NCI-H146 (cell line): Measurements from ENCODE around the gene SERPINA3.

Source experiments
- DNase-seq: peaks from one replicate; lab custom pipeline; 2025; lab: John Stamatoyannopoulos, UW

SERPINA3 gene

DNA sequence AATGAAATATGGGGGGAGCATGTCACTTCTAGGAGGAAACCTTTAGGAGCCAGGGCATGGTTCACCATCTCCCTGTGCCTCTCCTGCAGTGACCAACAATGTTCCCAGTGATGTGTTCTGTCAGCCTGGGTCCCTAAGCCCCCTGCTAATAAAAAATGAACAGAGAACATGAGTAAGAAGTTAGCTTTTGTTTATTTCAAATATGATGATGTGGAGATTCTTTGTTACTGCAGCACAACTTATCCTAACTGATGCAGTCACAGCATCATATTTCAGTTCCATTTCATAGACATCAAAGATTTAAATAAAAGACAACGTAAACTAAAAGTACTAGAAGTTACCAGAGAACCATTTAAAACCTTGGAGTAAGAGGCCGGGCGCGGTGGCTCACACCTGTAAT is 43.9 kb downstream of the SERPINA3 start:
- DNase-seq = no peak

DNA sequence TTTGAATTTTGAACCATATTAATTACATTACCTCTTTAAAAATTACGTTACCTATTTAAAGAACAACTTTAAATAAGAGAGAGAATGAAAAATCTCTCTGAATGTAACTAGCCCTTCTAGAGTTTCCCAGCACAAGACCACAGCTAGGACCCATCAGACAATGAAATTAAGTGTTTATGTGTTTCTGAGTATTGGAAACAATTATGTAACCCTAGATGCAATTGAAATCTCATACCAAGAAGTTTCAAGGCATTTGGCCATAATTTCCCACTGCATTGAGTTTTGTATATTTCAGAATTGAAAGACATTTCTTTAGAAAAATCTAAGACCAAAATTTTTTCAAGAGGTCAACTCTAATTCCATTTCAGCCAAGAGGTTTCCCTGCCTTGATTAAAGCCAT is 47.1 kb downstream of the SERPINA3 start:
- DNase-seq = no peak

DNA sequence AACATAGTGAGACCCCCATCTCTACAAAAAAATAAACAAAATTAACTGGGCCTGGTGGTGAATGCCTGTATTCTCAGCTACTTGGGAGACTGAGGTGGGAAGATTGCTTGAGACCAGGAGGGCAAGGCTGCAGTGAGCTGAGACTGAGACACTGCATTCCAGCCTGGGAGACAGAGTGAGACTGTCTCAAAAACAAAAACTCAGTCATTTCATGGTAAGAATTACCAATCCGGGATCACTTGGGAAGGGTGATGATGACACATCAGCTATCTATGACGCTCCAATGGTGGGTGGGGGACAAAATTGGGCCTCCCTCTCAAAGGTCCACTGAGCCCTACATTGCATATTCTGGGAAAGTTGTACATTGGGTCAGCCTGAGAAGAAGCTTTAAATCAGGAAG is 47.7 kb downstream of the SERPINA3 start:
- DNase-seq = no peak

DNA sequence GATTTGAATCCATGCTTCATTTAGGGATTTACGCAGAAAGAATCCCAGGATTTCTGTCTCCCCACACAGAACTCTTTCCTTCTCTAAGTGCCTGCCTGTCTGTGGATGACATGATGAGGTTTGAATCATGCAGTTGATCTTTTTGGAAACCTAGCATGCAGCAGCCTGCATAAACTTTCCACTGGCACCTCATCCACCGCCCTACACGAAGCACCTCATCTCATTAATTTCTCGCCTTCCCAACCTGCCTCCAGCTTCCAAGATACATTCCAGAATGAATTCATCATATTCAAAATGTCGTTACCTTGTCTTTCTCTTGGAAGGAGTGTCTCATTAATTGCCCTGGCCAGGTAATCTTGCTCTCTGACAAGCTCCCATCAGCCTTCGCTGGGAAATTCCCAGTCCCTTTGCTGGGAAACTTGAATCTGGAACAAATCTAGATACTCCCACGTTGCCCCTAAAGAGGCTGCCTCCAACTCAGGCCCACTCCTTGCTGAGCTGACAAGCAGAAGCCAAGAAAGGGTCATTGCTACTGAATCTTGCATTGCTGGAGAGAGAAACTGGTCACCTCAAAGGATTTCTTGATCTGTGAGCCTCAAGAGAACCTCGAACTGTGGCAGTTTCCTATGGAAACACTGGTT is 48.2 kb downstream of the SERPINA3 start:
- no peak for DNase-seq

DNA sequence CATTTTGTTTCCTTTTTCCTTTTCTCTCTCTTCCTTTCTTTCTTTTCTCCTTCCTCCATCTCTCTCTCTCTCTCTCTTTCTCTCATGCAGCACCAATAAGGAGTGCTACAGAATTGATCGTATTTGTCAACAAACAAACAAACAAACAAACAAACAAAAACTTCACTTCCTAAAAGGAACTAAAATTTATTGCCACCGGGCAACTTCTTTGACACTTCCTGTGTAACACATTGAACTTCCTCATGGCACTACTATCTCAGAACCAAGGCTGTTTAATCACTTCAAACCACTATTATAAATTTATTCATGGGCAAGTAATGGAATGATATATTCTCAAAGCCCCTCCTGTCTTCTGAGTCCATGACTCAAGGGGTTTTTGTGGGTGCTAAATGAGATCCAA is 51.3 kb downstream of the SERPINA3 start:
- no peak for DNase-seq

DNA sequence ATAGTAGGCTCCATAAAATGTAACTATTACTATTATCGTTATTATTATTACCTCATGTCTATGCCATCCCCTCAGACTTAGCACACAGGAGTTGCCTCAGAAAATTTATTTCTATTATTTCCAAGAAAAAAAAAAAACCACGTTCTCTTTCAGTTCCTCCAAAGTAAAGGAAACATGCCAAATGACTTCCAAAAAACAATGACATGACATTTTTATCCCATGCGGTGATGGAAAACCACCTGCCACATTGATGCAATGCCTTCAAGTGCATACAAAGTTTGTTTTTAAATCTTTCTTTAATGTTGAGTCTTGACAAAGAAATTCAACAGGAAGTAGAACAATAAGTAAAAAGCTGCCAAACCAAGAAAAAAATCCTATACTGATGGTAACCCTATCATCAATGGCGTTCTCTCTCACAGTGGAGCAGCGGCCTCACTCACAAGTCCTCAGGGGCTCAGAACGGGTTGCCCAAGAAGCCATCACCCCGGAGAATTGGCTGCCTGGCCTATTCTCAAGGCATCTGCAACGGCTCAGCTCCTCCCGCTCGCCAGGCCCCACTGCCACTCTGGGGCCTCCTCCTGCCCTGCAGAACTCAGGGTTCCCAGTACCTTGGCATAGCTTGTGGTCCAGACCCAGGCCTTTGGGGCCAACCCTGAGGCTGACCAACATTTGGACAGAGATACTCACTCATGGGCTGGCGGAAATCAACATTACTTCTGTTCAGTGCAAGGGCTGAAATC is 51.9 kb downstream of the SERPINA3 start:
- DNase-seq = no peak

DNA sequence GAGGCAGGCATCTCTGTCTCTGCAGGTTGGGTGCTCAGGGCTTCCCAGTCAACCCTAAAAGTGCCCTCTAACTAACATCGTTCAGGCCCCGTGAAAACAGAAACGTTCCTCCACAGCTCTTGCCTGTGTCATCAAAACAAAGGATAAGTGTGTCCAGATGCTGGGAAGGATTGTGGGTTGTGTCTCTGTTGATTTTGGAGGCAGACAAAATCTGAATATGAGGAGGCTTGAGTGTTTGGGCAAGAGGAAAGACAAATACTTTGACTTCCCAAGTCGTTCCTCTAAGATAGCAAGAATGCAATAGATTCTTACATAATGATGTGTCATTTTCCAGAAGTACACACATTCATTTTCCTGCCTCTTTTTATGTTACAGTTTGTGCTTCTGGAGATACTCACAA is 52.9 kb downstream of the SERPINA3 start:
- DNase-seq = no peak

DNA sequence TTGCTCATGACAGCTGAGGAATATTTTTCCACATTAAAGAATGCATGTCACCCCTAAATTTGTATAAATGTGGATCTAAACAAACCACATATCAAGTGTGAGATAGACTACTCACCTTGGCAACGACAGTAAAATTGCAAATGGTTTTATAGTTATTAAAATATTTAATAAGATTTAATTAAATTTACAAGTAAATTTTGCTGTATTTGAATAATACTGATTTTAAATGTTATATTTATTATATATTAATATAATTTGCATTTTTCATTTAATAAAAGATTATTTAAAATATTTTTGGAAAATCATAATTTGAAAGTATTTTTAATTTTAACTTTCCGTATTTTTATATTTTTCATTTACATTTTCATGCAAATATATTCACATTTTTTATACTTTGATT is 53.4 kb downstream of the SERPINA3 start:
- no peak for DNase-seq

DNA sequence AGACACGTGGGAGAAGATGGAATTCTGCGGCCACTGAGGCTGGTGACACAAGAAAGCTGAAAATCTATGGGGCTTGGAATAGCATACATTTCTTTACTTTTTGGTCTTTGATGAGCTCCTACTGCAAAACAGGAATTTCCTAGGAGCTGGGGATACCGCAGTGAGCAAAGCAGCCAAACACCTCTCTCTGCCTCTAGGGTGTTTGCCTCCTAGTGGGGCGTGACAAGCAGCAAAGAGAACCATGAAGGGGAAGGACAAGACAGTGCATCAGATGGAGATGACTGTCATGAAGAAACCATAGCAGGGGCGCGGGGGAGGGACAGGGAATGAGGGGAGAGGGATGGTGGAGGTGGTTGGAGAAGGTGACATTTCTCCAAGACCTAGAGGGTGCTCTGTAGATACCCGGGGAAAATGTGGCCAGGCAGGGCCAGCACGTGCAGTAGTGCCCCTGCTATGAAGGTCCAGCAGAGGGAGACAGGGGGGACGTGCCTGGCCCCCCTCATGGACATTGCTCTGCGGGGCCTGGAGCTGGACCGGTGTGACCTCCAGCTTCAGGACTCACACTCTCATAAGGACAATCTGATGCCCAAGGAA is 58.6 kb downstream of the SERPINA3 start:
- no peak for DNase-seq

DNA sequence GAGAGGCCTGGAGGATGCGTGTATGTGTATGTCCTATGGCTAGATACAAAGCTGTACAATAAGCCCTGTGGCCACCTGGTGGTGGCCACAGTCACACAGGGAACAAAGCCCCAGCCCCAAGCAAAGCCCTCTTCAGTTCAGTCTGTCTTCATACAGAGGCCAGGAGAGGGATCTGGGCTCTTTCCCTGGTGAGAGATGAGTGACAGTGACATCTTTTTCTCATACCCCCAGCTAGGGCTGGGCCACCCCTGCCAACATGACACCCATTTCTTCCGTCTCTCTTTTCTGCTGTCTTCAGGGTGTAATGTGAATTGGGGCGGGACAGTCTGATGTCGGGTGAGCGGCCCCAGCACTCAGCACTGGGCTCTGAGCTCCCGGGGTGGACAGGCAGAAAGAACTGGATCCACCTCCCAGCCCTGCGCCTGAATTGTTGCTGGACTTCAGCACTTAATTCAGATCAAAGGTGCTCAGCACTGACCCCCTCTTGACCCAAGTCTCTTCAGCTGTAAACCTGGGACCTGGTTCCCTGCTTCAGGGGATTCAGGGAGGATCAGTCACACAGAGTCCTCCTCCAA is 59.8 kb downstream of the SERPINA3 start:
- no peak for DNase-seq

DNA sequence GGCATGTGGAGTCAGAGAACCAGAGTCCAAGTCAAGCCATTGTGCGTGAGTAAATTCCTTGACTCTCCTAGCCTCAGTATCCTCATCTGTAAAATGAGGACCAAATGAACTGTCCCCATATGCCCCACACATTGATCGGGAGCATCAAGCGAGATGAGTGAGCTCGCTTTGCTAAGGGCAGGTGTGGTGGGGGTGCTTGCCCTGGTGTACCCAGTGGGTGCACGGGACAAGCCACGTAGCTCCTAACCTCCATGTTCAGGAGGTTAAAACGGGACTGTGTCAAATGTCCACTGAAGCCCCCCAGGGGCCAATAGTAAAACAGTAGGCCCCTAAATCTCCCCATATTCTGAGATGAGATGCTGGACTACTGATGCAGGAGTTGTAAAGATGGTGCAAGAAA is 60.9 kb downstream of the SERPINA3 start:
- DNase-seq = no peak
